Stimulated activated CD8-positive, alpha-beta memory T cell treated with anti-CD3 and anti-CD28 coated beads, Interleukin-15, amount 100 ng/mL, for 24 hours (primary cell): Measurements from ENCODE around the gene NTRK2.

Source experiments
- DNase-seq: peaks from one replicate; pipeline ENCODE4 v3.0.0-alpha.2; 2020; ENCODE audit warnings: low read depth

NTRK2 gene

GRCh38 chr9:84978661-84979060, 309.1 kb downstream of the NTRK2 start:
- no peak for DNase-seq

DNA sequence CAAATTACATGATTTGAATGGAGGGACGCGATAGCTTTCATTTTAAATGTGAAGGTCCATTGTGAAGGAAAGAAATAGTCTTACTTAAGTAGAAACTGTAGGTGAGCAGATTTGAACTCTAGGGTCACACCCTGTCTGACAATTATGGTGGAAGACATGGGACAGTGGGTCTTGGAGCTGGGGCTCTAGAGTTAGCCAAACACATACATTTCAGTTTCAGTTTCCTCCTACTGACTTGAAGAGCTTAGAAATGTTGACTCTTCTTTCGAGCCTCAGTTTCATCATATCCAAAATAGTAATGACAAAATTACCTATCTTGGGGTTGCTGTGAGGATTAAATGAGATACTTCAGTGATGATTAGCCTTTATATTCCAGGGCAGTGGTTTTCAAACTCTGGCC, 314.2 kb downstream of the NTRK2 start:
- no peak for DNase-seq

DNA sequence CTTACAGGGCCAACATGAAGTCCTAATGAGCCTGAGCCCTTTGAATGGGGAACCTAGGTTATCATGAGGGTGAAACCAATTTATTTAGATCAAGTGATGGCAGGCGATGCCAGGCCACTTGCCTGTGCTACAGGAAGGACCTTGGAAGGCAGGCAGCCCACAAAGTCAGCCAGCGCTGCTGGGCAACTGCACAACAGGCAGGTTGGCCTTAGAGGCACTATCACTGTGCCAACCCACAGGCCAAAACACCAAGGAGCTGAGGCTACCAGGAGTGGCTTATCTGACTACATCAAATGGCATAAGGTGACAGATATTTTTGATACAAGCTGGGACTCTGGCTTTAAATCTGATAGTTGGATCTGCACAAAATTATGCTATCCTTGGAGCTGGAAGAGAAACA, 319.1 kb downstream of the NTRK2 start:
- DNase-seq: no peak

DNA sequence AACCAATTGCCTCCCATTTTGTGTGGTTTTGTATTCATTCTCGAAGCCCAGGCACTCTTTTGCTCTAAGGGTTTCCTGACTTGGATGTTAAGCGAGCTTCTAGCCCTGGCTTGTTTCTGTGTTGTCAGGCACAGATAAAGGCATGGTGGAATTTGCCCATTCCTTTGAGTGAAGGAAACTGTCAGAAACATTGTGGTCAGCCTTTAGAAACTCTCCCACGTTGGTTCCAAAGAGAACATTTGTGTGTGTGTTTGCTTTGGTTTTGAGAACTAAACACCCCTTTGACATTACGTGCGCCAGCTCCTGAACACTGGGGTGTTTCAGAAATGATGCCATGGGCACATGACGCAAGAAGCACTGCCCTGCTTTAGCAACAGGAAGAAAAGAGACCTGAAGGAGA, 320.9 kb downstream of the NTRK2 start:
- no peak for DNase-seq

- no peak for DNase-seq
These were observed 321.5 kb downstream of the NTRK2 start for GRCh38 chr9:84990850-84991513.

- no peak for DNase-seq
These were observed 322.0 kb downstream of the NTRK2 start for GRCh38 chr9:84991514-84991870.

- DNase-seq: no peak
These were observed 322.9 kb downstream of the NTRK2 start for GRCh38 chr9:84992381-84992780.

DNA sequence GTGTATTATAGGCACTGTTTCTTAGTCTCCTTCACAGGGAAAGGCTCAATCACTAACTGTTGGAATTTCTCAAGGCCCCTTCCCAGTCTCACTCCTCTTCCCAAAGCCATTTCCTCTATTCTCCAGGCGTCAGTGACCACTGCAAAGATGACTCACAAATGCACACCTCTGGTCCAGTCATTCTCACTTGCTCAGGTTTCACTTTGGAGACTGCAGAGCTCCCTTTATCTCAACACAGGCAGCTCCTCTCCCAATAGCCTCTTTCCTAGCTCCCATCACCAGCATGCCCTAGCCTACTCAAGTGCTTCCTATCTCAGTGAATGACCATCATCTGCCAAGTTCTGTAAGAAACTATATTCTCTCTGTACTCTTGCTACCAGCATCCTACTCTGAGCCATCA, 323.6 kb downstream of the NTRK2 start:
- no peak for DNase-seq

DNA sequence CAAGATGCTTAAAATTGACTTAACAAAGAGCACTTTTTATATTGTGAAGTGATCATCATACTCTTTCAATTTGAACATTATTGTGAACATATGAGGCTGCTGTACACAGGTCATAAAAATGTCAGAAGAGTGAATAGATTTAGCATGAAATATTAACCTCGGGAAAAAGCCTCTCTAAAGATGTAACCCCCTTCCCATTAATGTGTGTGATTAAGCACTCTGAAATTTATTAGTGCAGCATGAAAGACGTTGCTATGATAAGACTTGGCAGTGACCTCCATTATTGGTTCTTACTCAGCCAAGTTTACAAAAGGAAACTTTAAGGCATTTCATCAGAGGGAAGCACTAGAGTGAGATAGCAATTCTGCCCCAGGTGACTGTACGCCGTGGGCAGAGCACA, 326.5 kb downstream of the NTRK2 start:
- no peak for DNase-seq

GRCh38 chr9:84996716-84997115, 327.2 kb downstream of the NTRK2 start:
- no peak for DNase-seq

DNA sequence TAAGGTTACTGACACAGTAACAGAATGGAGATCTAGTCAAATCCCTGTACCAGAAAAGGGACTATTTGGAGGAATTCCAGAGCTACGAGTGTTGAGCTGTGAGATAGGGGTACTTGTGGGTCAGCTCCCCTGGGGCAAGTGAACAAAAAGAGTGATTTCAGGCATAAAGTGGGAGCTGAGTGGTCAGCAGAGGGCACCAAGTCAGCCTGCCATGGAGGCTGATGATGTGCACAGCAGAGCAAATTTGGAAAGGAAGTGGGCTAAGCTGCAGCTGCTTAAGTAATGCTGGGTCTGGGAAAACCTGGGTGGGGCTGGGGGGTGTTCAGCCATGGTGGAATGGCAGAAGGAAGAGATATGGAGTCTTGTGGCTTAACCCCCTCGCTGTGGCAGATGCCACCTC, 327.9 kb downstream of the NTRK2 start:
- DNase-seq: no peak

GRCh38 chr9:84998639-84999038, 329.1 kb downstream of the NTRK2 start:
- DNase-seq: no peak

- no peak for DNase-seq
These were observed 330.3 kb downstream of the NTRK2 start for GRCh38 chr9:84999788-85000187.

DNA sequence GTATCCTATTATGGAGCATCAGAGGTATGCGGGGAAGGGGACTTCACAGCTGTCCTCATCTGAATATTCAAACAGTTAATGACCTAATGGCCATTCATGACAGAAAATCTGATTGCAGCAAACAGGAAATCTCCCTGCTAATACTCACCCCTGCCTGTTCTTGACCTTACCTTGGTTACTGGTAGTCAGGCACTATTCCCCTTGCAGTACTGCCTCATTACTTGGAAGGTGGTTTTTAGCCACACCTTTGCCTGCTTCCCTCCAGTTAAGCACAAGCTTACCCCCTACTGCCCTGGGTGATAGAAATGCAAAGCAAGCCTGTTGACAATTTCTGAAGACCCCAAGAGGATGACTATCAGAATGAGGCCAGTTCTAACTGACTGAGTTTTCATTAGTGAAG, 332.4 kb downstream of the NTRK2 start:
- DNase-seq: no peak

DNA sequence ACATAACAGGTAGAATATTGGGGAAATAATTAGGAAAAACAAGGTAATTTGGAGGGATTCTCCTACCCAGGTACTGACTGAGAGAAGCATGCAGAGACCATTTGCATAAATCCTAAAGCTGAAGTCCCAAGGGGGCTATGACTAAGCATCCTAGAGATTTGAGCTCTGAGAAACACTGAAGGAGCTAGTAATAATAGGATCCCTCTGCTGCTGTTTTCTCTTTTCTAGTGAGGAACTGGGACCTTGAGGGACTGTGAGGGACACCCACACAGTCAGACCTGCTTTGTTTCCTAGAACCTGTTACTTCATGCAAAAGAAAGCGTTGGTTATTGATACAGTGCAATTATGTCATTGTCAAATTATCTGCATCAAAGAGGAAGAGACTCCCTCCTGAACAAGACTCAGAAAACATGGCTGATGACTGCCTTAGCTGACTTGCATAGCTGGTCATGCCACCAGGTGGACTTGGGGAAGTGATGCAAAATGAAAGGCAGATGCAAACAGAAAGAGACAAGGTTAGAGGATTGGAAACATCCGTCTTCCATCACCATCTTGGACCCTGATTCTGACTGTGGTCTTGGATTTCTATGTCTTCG, 335.4 kb downstream of the NTRK2 start:
- no peak for DNase-seq

DNA sequence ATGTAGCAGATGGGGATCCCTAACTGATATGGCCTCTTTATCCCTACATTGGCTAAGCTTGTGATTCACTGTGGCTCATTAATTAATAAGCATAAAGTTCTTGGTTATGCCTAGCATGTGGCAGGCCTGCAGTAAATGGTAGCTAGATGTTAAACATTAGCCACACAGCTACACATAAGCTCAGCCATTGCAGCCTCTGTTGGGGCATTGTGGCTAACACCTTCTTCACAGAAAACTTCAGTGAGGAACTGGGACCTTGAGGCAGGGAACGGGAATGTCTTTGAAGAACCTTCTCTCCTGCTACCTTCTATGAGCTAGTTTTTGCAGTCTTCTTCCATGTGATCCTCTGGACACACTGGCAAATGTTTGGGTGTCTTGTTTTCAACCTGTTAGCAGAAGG, 338.2 kb downstream of the NTRK2 start:
- DNase-seq: no peak

GRCh38 chr9:85008215-85008614, 338.7 kb downstream of the NTRK2 start:
- no peak for DNase-seq

DNA sequence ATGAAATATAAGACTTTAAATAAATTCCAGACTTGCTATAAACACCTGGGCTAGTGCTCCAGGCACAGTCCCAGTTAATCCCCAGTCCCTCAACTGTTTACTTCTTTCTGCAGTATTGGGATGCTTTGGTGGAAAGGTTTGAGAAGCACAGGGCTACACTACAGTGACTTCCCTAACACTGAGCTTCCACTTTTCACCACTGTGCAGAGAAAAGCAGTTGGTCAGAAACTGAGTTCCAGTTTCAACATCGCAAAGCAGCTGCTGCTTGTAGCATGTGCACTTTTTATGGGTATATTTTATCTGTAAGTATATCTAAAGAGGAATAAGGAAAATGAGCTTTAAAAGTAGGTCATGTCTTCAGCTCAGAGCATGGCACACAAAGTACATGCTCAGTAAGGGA, 339.7 kb downstream of the NTRK2 start:
- DNase-seq: no peak

- DNase-seq: no peak
These were observed 344.2 kb downstream of the NTRK2 start for GRCh38 chr9:85013703-85014102.

DNA sequence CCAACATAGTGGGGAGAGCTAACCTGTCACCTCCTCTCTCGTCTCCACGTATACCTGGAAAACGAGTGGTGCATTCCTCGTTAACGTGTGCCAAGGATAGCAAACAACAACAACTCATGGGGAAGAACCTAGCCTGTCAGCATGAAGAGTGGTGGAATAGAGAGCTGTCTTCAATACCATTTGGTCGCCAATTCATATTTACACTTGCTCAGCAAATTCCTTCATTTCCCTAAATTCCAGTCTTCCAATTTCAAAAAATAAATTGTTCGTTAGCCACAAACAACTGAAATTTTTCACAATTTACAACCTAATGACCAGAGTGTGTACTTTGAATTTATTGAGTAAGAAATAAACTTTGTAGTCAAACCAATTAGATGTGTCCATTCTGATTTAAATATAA, 344.8 kb downstream of the NTRK2 start:
- DNase-seq: no peak

DNA sequence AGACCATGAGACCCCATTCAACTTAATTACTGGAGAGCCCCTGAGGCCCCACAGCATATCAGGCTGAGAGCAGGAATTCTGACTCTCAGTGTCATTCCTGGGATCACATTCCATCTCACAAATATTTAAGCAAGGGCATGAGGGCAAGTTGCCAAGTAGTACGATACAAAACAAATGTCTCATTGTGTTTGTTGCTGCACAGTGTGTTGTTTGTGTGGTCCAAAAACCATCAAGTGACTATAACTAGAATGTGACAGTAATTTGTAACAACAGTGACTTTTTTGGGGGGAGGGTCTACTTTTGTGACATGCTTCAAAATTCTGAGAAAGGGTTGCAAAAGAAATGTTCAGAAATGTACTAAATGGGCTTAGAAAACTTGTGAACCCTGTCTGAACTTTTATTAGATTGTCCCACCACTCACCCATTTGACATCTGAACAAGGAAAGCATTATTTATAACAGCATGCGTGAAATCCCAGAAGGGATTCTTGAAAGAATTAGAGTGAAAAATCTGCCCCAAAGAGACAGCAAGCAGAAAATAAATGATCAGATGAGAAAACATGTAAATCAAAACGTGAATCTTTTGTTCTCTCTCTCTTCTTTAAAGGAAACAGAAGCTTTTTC, 347.0 kb downstream of the NTRK2 start:
- no peak for DNase-seq

GRCh38 chr9:85020791-85021190, 351.3 kb downstream of the NTRK2 start:
- DNase-seq: no peak

GRCh38 chr9:85021686-85022085, 352.2 kb downstream of the NTRK2 start:
- DNase-seq: no peak

DNA sequence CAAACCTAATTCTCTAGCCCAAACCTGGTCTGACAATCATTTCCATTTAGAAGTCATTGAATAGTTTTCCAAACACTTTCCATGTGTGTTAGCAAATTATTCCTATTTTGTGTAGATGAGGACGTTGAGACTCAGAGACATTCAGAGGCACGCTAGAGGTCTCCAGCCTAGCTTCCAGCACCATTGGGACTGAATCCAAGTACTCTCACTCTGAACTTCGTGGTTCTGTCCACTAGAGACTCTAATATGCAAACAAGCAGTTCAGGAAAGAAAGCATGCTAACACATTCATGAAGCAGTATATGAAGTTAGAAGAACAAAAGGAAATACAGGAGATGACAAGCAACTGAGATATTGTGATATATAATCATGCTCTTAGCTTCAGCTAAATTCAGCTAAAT, 354.8 kb downstream of the NTRK2 start:
- no peak for DNase-seq
